Omental fat pad (tissue), 4 donors: ENCODE data around the gene PIK3C2G. TPM values are rescaled to one million over a fixed set of nuclear protein-coding genes. Genes with fewer than 3 reads are reported as not detected.
A peak's percentile ranks its signal among the peaks of the same experiment; 100 is the strongest.

ENCODE experiments used
- ATAC-seq: fragments of 150-250 bp; one replicate; pipeline ENCODE4 v1.9.1; 2016; ENCODE audit warnings: mild to moderate bottlenecking, moderate library complexity; ENCODE audit not compliant: low FRiP score
- DNase-seq: peaks from one replicate; pipeline ENCODE4 v3.0.0-alpha.2; 2019; ENCODE audit warnings: low spot score
- total RNA-seq, 4 donors: library from RNA; depleted of rRNA; stranded (reverse); fragments of >200 nt; gene quantifications; one replicate each; pipeline ENCODE4 v1.1.0, GENCODE V29; 2016
- TF ChIP-seq, protein P1 (sequence below), 3 donors: fragments of 450-650 bp; IDR thresholded peaks; one replicate each; pipeline ENCODE4 v1.5.1; 2016 to 2017; ENCODE audit warnings: antibody characterized with exemption in 3 of 3, mild to moderate bottlenecking in 3 of 3, moderate library complexity in 2 of 3

Gene PIK3C2G
- total RNA-seq, 4 donors from 2014 or later = 0.12 to 0.47 (median 0.19) TPM

DNA sequence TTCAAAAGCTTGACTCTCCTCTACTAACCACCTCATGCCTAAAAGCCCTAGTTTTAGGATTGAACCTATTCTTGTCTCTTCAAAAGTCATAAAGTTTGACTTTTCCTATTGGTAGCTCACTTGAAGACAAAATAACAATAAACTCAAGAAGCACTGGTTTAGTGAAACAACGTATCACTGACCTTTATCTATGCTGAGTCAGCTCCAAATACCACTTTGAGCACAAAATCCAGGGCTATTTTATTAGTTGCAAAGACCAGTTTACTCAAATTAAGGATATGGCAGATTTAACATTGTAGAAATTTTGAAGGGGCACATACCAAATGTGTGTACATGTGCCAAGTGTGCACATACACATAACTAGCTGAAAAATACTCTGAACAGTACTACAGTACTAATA is 45.0 kb downstream of the PIK3C2G start:
- TF ChIP-seq, protein P1, sequence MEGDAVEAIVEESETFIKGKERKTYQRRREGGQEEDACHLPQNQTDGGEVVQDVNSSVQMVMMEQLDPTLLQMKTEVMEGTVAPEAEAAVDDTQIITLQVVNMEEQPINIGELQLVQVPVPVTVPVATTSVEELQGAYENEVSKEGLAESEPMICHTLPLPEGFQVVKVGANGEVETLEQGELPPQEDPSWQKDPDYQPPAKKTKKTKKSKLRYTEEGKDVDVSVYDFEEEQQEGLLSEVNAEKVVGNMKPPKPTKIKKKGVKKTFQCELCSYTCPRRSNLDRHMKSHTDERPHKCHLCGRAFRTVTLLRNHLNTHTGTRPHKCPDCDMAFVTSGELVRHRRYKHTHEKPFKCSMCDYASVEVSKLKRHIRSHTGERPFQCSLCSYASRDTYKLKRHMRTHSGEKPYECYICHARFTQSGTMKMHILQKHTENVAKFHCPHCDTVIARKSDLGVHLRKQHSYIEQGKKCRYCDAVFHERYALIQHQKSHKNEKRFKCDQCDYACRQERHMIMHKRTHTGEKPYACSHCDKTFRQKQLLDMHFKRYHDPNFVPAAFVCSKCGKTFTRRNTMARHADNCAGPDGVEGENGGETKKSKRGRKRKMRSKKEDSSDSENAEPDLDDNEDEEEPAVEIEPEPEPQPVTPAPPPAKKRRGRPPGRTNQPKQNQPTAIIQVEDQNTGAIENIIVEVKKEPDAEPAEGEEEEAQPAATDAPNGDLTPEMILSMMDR (IDR thresholded peaks at IDR 0.05) = no peak
- ATAC-seq (no peak), DNase-seq (no peak)

DNA sequence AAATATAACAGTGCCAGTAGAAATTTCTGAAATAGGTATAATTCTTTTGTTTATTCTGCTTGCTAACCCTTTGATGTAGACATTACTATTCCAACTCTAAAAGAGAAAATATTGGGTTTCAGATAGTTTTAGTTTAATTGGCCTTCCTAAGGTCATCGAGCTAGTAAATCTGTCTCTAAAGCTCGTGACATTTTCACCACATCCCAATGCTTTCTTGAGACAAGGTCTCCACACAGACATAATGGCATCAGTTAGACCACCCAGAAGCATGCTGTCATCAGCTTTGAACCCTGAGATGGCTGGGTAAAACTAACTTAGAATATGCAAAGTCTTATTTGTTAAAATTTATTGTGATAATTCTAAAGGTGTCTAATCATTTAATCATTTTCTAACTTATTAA is 52.0 kb downstream of the PIK3C2G start:
- TF ChIP-seq, protein P1 (IDR thresholded peaks at IDR 0.05) = no peak
- no peak for ATAC-seq
- DNase-seq = no peak

DNA sequence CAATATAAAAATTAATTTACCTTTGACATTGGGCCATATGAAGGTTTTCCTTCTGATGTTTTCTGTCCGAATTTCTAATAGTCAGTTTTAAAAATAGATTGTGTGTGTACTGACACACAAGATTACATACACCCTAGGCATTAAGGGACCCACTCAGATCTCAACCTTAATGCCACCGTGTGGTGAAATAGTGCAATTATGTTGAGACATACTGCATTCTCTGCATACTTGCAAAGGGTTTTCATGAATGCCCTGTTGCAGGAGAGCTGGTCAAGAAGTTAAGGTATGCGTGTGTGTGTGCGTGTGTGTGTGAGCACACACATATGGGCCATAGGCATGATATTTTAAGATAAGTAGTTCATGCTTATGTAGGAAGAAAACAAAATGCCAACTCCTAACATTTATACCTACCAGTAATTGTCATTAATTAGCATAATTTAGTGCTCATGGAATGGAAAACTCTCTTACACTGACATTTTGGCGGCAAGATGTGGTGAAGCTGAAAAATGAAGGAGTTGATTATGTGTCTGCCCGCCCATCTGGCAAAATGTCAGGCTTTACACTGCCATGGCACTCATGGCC is 58.8 kb downstream of the PIK3C2G start:
- no peak for DNase-seq
- TF ChIP-seq, protein P1 (IDR thresholded peaks at IDR 0.05) = no peak
- ATAC-seq = peak; percentile 71

DNA sequence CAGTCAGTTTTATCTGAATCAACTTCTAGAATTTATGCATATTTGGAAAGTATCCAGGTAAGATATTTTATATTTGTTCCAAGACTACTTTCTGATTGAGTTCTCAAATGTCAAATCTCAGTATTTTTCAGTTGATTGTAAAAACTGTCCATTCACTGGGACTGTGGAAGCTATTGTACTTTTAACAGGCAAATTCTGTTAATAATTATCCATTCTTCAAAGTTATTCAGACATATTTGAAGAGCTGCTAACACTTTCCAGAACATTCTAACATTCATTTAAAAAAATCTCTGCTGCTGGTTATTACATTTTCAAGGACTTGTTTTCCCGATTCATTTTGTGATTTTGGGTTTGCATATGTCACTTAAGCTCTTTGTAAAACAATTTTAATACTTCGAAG is 59.7 kb downstream of the PIK3C2G start:
- DNase-seq (no peak), ATAC-seq (no peak)
- TF ChIP-seq, protein P1 (IDR thresholded peaks at IDR 0.05) = no peak

DNA sequence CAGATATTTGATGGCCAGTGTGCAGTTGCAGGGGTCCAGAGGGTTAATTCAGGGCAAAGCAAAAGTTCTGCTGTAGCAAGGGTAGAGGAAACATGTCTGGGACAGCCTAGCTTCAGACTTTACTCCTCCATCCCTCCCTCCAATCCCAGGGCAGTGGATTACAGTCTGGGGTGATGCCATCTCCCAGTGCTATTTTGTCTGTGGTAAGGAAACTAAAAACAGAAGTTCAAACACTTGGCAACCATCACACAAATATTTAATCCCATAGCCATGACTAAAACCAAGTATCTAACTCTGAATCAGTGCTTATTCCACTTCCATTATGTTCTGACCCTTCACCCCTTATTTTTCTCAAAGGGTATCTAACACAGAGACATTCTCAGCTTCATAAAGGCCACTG is 61.8 kb downstream of the PIK3C2G start:
- no peak for DNase-seq
- no peak for ATAC-seq
- TF ChIP-seq, protein P1 (IDR thresholded peaks at IDR 0.05) = no peak

DNA sequence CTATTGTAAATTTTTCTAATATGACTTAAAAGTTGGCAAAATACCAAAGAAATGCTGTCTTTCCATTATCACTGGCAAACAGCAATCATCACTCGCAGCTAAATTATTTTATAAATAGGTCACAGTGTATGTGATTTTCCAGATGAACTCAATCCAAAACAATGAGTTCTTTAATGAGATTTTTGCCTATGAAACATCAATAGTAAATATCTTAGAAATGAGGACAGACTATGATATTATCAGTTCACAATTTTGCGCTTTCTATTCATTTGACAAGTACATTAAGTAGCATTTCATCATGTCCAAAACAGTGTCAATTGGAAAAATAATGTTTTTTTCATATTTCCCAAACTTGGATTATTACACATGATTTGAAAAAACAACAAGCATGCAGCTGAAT is 65.7 kb downstream of the PIK3C2G start:
- ATAC-seq = no peak
- TF ChIP-seq, protein P1 (IDR thresholded peaks at IDR 0.05) = no peak
- no peak for DNase-seq

DNA sequence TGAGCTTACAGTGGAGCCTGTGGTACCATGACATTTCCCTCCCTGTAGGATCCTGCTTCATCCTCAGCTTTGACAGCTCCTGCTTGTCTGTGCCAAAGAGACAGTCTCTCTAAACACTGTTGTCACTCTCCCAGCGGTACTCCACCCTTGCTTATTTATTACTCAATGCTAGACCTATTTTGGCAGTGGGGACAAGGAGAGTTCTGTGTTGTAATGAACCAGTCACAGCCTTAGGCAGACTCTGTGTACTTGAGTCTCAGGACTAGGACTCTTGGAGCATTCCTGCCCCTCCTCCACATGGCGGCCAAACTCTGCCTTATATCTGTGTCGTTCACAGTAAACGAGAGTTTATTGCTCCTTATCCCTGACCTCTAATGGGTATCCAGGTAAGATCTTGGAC is 70.9 kb downstream of the PIK3C2G start:
- TF ChIP-seq, protein P1 (IDR thresholded peaks at IDR 0.05) = no peak
- ATAC-seq = no peak

More for the DNA sequence above, 70.9 kb downstream of the PIK3C2G start:
- DNase-seq = no peak
